Measurements from ENCODE around the gene CALML6.

DNA sequence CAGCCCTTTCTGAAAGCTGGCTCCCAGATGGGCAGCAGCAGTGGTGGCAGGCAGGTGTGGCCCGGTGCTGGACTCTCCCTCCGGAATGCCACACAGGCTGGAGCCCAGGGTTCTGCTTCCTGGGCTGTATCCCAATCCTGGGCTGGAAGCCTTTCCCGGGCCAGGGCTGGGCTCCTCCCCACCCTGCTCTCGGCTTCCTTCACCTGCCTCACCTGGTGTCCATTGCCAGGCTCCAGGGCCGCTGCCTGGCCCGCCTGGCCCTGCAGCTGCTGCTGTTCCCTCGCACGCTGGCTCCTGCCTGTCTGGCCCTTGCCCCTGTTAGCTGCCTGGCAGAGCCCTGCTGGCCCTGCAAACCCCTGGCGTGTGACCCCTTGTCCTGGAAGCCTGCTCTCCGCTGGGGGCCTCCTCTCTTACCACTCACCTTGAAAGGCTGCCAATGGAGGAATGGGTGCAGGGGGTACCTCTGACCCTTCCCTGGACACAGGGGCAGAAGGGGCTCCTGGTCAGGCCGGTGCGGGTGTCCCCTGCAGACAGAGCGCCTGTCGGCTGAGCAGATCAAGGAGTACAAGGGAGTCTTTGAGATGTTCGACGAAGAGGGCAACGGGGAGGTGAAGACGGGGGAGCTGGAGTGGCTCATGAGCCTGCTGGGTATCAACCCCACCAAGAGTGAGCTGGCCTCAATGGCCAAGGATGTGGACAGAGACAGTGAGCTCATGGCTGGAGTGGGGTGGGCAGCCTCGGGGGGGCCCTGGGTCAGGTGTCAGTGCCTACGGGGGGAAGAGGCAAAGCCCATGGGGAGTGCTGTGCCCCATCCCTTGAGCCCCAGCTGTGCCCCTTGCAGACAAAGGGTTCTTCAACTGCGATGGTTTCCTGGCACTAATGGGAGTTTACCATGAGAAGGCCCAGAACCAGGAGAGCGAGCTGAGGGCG is 1.1 kb downstream of the CALML6 start:
- TF ChIP-seq EZH2 (IDR thresholded peaks at IDR 0.05) (no peak), POLR2AphosphoS5 (IDR thresholded peaks at IDR 0.05; ENCODE audit: borderline replicate concordance, low read depth, low read length) (no peak), FOXP2 (optimal IDR thresholded peaks at IDR 0.05; ENCODE audit: control extremely low read depth, extremely low read length, insufficient read depth) (no peak)

All from SK-N-MC (cell line).